IMR-90 (cell line): ENCODE results near the gene CNNM1.

Experiments
- BHLHE40 ChIP-seq: fragments of 150-350 bp; IDR thresholded peaks from 2 replicates; pipeline ENCODE4 v1.6.1; 2016; ENCODE audit warnings: mild to moderate bottlenecking, low read depth, low read length
- CHD1 ChIP-seq: IDR thresholded peaks from 2 replicates; pipeline ENCODE4 v1.6.1; 2012; ENCODE audit warnings: low read depth, low read length, improper control_type of control experiment
- CTCF ChIP-seq: conservative IDR thresholded peaks from 2 replicates; pipeline ENCODE4 v1.5.1; 2012; ENCODE audit warnings: mild to moderate bottlenecking, low read depth, low read length, improper control_type of control experiment
- ELK1 ChIP-seq: fragments of 150-350 bp; IDR thresholded peaks from 2 replicates; pipeline ENCODE4 v1.6.1; 2016; ENCODE audit warnings: low read depth, mild to moderate bottlenecking, low read length, moderate library complexity, borderline replicate concordance
- FOS ChIP-seq: fragments of 150-350 bp; IDR thresholded peaks from 2 replicates; pipeline ENCODE4 v1.6.1; 2016; ENCODE audit warnings: low read depth, low read length
- MAZ ChIP-seq: IDR thresholded peaks from 2 replicates; pipeline ENCODE4 v1.6.1; 2012; ENCODE audit warnings: low read depth, mild to moderate bottlenecking, low read length, improper control_type of control experiment, moderate library complexity, borderline replicate concordance
- MXI1 ChIP-seq: IDR thresholded peaks from 2 replicates; pipeline ENCODE4 v1.6.1; 2012; ENCODE audit warnings: low read depth, mild to moderate bottlenecking, low read length, moderate library complexity, borderline replicate concordance
- POLR2A ChIP-seq: IDR thresholded peaks from 2 replicates; pipeline ENCODE4 v1.6.1; 2012; ENCODE audit warnings: mild to moderate bottlenecking, low read depth, low read length
- RAD21 ChIP-seq: IDR thresholded peaks from 2 replicates; pipeline ENCODE4 v1.6.1; 2012; ENCODE audit warnings: low read length, improper control_type of control experiment
- RFX5 ChIP-seq: IDR thresholded peaks from 2 replicates; pipeline ENCODE4 v1.8.0; 2012; ENCODE audit warnings: low read depth, mild to moderate bottlenecking, low read length, moderate library complexity

- no peak for TF ChIP-seq RFX5
- no peak for TF ChIP-seq CTCF
- no peak for TF ChIP-seq ELK1
- TF ChIP-seq MXI1: no peak
- TF ChIP-seq BHLHE40: no peak
- no peak for TF ChIP-seq RAD21
- no peak for TF ChIP-seq POLR2A
- no peak for TF ChIP-seq CHD1
- no peak for TF ChIP-seq MAZ
- TF ChIP-seq FOS: no peak
These were observed 15.6 kb downstream of the CNNM1 start for GRCh38 chr10:99344715-99345114.
